GM19372 (cell line): Measurements from ENCODE around the gene PTCH1.

ENCODE experiments used
- ATAC-seq: cut with Tn5 transposase; IDR thresholded peaks from one replicate; pipeline ENCODE4 v1.9.1; 2021; ENCODE audit warnings: mild to moderate bottlenecking, low read depth, moderate library complexity; ENCODE audit not compliant: unreplicated experiment

The PTCH1 gene

GRCh38 chr9:95446259-95446658, 70.5 kb downstream of the PTCH1 start:
- no peak for ATAC-seq

DNA sequence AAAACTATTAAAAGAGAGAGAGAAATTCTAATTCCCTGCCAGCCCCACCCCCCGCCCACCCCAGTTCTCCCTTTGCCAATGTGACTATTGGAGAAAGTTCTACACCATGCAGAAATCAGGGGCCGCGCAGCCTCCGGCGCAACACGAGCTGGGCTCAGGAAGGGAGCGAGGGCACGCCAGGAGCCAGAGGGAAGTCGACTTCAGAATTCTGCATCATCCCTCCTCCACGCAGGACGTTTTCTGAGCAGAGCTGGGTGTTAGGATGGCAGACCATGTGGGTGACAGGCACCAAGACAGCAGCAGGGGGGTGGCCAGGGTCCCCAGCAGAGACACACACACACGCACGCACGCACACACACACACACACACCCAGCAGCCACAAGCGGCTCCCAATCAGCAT, 72.6 kb downstream of the PTCH1 start:
- ATAC-seq = no peak

GRCh38 chr9:95443301-95443700, 73.5 kb downstream of the PTCH1 start:
- no peak for ATAC-seq

DNA sequence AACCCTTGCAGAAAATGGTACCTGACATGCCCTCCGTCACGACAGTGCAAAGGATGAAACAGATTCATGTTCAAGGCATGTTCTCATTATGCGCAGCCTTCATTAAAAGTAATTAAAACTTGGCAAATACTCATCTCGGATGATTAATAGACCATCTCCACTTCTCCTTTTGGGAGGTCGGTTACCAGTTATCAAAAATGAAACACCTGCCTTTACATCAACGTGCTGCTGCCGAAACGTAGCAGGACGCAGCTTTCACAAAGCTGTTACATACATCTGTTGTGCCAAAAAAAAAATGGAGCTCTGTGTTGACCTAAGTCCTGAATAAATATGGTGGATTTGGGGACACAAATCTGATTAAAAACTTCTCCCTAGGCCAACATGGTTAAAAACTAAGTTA, 75.7 kb downstream of the PTCH1 start:
- no peak for ATAC-seq

GRCh38 chr9:95440447-95440846, 76.3 kb downstream of the PTCH1 start:
- ATAC-seq = no peak

- ATAC-seq = no peak
Measured at GRCh38 chr9:95438561-95439357, 78.0 kb downstream of the PTCH1 start.

- no peak for ATAC-seq
Measured at GRCh38 chr9:95437559-95437958, 79.2 kb downstream of the PTCH1 start.

- no peak for ATAC-seq
Measured at GRCh38 chr9:95436416-95436815, 80.4 kb downstream of the PTCH1 start.

- ATAC-seq = no peak
Measured at GRCh38 chr9:95435074-95435728, 81.6 kb downstream of the PTCH1 start.

DNA sequence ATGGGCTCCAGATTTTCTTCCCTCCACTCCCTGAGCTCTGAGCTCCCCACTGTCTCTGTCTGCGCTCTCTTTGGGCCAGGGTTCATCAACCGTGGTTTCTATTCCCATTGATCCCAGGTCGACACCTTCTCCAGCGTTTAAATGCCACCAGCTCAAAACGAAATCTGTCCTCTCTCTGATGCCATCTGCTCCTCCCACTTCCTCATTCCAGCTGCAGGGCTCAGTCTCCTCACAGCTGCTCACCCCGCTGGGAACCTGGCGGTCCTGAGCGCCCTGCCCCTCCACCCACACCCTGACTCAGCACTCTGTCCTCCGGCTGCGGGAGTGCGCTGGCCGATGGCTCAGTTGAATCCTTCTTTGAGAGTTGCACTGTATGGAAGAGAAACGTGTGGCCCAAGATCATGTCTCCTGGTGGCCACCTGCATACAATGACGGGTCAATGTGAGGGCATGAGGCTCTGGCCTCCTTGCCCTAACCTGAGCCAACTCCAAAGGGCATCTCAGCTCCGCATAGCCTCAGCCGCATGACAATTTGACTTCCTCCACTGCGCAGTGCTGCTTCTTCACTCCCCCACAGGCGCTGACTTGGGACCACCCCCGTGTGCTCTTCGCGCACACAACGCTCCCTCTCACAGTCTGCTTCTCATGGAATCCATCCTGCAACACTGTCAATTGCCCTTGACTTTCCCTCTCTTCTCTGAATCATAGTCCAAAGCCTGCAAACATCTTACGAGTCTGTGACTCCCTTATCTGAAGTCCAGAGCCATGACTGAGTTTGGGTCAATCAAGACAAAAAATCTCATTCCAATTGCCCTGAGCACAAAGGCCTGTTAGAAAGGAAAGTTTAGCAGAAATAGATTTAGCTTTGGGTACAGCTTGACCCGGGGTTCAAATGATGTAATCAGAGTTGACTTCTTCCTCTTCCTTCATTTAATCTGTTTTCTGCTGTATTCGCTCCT, 82.4 kb downstream of the PTCH1 start:
- ATAC-seq = no peak

DNA sequence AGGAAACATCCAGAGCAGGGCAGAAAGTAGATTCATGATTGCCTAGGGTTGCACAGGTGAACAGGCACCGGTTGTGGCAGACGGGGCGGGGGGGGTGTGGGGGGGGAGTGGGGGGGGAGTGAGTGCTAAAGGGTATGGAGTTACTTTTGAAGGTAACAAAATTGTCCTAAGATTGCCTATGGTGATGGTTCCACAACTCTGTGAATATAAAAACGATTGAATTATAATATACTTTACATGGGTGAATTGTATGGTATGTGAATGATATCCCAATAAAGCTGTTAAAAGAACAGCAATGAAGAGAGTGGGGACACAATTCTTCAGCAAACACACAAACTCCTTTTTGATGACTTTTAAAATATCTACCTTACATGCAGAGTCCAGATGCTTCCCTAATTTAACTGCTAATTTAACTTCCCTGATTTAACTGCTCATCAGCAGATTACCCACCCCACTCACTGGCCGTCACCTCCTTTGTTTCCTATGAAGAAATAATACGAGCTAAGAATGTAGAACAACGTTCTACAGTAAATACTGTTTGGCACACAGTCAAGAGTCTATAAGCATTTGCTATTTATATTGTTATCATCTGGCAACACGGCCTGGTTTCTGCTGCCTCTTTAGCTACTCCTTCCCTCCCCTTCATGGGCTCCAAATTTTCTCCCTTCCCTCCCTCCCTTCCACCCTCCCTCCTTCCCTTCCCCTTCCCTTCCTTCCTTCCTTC, 83.5 kb downstream of the PTCH1 start:
- no peak for ATAC-seq

- no peak for ATAC-seq
Measured at GRCh38 chr9:95431286-95431685, 85.5 kb downstream of the PTCH1 start.

DNA sequence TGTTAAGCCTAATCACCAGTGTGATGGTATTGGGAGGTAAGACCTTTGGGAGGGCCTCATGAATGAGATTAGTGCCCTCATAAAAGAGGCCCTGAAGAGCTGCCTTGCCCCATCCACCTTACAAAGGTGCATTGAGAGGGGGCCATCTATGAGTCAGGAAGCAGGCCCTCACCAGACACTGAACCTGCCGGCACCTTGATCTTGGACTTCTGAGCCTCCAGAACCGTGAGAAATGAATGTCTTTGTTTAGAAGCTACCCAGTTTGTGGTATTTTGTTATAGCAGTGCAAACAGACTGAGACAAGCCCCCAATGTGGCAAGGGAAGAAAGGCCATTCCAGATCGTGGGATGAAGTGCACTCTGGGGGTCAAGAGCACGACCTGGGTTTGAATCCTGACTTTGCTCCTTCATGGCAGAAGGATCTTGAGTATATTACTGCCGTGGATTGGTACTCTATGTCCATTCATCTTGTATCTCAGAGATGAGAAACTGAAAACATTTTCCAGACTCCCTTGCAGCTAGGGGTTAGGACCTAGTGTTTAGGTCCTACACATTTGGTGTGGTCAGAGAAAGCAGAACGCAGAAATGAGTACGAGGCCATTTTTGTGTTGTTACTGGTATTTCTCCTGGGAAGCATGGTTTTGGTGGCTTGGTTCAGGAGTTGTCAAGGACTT, 86.7 kb downstream of the PTCH1 start:
- ATAC-seq = no peak

- no peak for ATAC-seq
Measured at GRCh38 chr9:95429096-95429495, 87.7 kb downstream of the PTCH1 start.

GRCh38 chr9:95425910-95426551, 90.7 kb downstream of the PTCH1 start:
- no peak for ATAC-seq

DNA sequence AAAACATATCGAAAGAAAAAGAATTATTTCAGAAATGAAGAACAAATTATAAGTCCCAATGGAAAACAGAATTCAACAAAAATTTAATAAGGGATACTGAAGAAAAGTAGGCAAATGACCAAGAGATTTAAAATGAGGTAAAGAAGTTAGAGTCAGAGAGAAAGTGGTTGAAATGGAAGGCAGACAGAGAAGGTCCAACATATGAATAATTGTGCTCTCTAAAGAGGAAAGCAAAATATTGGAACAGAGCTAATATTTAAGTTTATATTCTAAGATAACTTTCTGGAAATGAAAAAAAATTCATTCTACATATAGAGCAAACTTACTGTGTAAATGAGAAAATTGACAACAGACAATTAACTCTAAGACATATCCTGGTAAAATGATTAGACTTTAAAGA, 94.1 kb downstream of the PTCH1 start:
- no peak for ATAC-seq

DNA sequence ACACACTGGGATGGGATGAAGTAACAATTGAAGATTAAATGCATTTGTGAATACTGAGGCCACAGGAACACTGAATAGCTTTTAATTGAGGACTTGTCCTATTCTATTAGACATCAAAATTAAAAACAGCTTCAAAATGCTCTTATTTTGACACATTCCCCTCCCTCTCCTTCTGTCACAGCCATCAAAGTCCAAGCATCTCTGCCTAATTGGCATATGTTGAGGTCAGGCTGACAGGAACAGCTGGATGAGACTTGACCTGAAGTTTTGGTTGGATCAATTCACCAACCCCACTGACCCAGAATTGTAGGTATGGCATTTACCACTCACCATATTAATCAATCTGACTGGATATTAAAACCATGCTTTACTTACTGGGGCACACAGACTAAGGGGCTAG, 96.3 kb downstream of the PTCH1 start:
- ATAC-seq = no peak

GRCh38 chr9:95419444-95419843, 97.3 kb downstream of the PTCH1 start:
- ATAC-seq = no peak

DNA sequence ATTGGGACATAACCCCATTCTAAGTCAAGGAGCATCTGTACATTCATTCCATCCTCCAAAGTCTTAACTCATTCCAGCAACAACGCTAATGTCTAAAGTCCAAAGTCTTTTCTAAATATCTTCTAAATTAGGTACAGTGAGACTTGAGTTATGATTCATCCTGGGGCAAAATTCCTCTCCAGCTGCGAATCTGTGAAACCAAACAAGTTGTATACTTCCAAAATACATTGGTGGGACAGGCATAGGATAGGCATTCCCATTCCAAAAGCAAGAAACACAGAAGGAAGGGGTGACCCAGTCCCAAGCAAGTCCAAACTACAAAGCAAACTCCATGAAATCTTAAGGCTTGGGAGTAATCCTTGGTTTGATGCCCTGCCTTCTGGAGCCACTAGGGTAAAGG, 101.6 kb downstream of the PTCH1 start:
- ATAC-seq = no peak
